Thymus (tissue), 11 donors: Measurements from ENCODE around the gene NECTIN1. TPM values are rescaled to one million over a fixed set of nuclear protein-coding genes. Genes with fewer than 3 reads are reported as not detected.

Source experiments
- DNase-seq, 9 donors: peaks; one replicate each; pipeline ENCODE4 v3.0.0-alpha.2; 2013; ENCODE audit warnings: low spot score in 9 of 9, low read depth in 6 of 9, missing footprints in 1 of 9
- H3K27ac ChIP-seq, 2 donors: one replicate each; pipeline ENCODE4 v1.5.1; 2013; ENCODE audit warnings: control low read depth in 1 of 2, low read depth in 1 of 2, low read length in 1 of 2, mild to moderate bottlenecking in 1 of 2, moderate library complexity in 1 of 2
- H3K27me3 ChIP-seq, 2 donors: one replicate each; pipeline ENCODE4 v1.5.1; 2013; ENCODE audit warnings: low read length in 1 of 2; ENCODE audit not compliant: control insufficient read depth in 2 of 2, insufficient read depth in 1 of 2
- H3K36me3 ChIP-seq, 2 donors: one replicate each; pipeline ENCODE4 v1.5.1; 2013; ENCODE audit warnings: low read length in 1 of 2, mild to moderate bottlenecking in 1 of 2, moderate library complexity in 1 of 2; ENCODE audit not compliant: control insufficient read depth in 2 of 2, insufficient read depth in 2 of 2
- H3K4me1 ChIP-seq, 2 donors: one replicate each; pipeline ENCODE4 v1.5.1; 2013; ENCODE audit warnings: low read length in 2 of 2; ENCODE audit not compliant: control insufficient read depth in 2 of 2, insufficient read depth in 2 of 2
- H3K4me3 ChIP-seq, 2 donors: one replicate each; pipeline ENCODE4 v1.5.1; 2013; ENCODE audit warnings: low read length in 2 of 2, control low read depth in 1 of 2, mild to moderate bottlenecking in 1 of 2
- H3K9me3 ChIP-seq, 2 donors: one replicate each; pipeline ENCODE4 v1.5.1; 2013; ENCODE audit warnings: low read length in 1 of 2, mild to moderate bottlenecking in 1 of 2; ENCODE audit not compliant: control insufficient read depth in 2 of 2, insufficient read depth in 1 of 2
- WGBS: extraction: QIAGEN DNeasy Blood & Tissue Kit; methylation state at CpG from one replicate; pipeline ENCODE4 v1.1.7; 2013; 5-methylcytosine and 5-hydroxymethylcytosine counted together
- polyA plus RNA-seq: library from polyadenylated mRNA; stranded (reverse); fragments of 200-250 nt; gene quantifications from one replicate; pipeline ENCODE4 v1.2.3, GENCODE V29; 2013
- total RNA-seq: library from RNA; stranded (reverse); fragments of 120-200 nt; gene quantifications from one replicate; pipeline ENCODE4 v1.2.4, GENCODE V29; 2013
- donor health status: healthy.

The NECTIN1 gene
- total and polyA plus RNA-seq, 2 donors: 6.5 to 11.7 TPM

GRCh38 chr11:119701591-119702549 lies 27.1 kb downstream of the NECTIN1 start:
- Histone ChIP-seq H3K27me3 (no peaks in the 10 kb centered on the region), H3K36me3 (no peaks in the 10 kb centered on the region), H3K27ac (no peak overlapping the region), H3K4me3 (no peak overlapping the region), H3K4me1 (peaks cover 0 to 30% of the 10 kb centered on the region in 2 donors), H3K9me3 (no peaks in the 10 kb centered on the region)
- WGBS: 94% methylated on average over 15 of the region's 15 CpGs
- no peak for DNase-seq

- 79% methylated on average over 13 of the region's 13 CpGs for WGBS
- no peak overlapping the region for H3K27ac ChIP-seq
- DNase-seq: peak in 1 of 9 donors; percentile 38
Measured at GRCh38 chr11:119700536-119701346, 28.3 kb downstream of the NECTIN1 start.

GRCh38 chr11:119700030-119700429 lies 29.0 kb downstream of the NECTIN1 start:
- Histone ChIP-seq H3K36me3 (no peaks in the 10 kb centered on the region), H3K27ac (no peak overlapping the region), H3K9me3 (no peaks in the 10 kb centered on the region), H3K27me3 (no peaks in the 10 kb centered on the region), H3K4me3 (no peak overlapping the region), H3K4me1 (peaks cover 0 to 38% of the 10 kb centered on the region in 2 donors)
- DNase-seq: no peak
- 98% methylated on average over 7 of the region's 7 CpGs for WGBS

More at GRCh38 chr11:119700536-119701346, 28.3 kb downstream of the NECTIN1 start:
- Histone ChIP-seq H3K27me3 (no peaks in the 10 kb centered on the region), H3K9me3 (no peaks in the 10 kb centered on the region), H3K4me1 (peaks cover 0 to 31% of the 10 kb centered on the region in 2 donors), H3K4me3 (no peak overlapping the region), H3K36me3 (no peaks in the 10 kb centered on the region)

GRCh38 chr11:119699227-119699626 lies 29.8 kb downstream of the NECTIN1 start:
- Histone ChIP-seq H3K4me3 (no peak overlapping the region), H3K27me3 (no peaks in the 10 kb centered on the region), H3K36me3 (no peaks in the 10 kb centered on the region), H3K4me1 (peaks cover 3 to 46% of the 10 kb centered on the region in 2 donors), H3K9me3 (no peaks in the 10 kb centered on the region), H3K27ac (peak overlapping the region in 1 of 2 donors; percentile 32)
- WGBS: 88% methylated on average over 13 of the region's 13 CpGs
- no peak for DNase-seq

- H3K27me3 ChIP-seq: no peaks in the 10 kb centered on the region
- no peak for DNase-seq
- no peaks in the 10 kb centered on the region for H3K9me3 ChIP-seq
- H3K4me1 ChIP-seq: peaks cover 16 to 60% of the 10 kb centered on the region in 2 donors
- WGBS: 47% methylated on average over 2 of the region's 2 CpGs
- H3K36me3 ChIP-seq: no peaks in the 10 kb centered on the region
- H3K27ac ChIP-seq: peak overlapping the region in 1 of 2 donors; percentile 26
- H3K4me3 ChIP-seq: no peak overlapping the region
Measured at GRCh38 chr11:119697882-119698281, 31.1 kb downstream of the NECTIN1 start.

GRCh38 chr11:119697445-119697844 lies 31.6 kb downstream of the NECTIN1 start:
- Histone ChIP-seq H3K36me3 (no peaks in the 10 kb centered on the region), H3K27me3 (no peaks in the 10 kb centered on the region), H3K9me3 (no peaks in the 10 kb centered on the region), H3K4me1 (peaks cover 20 to 64% of the 10 kb centered on the region in 2 donors), H3K27ac (peak overlapping the region in 1 of 2 donors; percentile 26), H3K4me3 (no peak overlapping the region)
- DNase-seq: no peak
- 91% methylated on average over 3 of the region's 3 CpGs for WGBS

- peak in 1 of 9 donors; percentile 48 for DNase-seq
- Histone ChIP-seq H3K27me3 (no peaks in the 10 kb centered on the region), H3K4me3 (no peak overlapping the region), H3K9me3 (no peaks in the 10 kb centered on the region), H3K36me3 (no peaks in the 10 kb centered on the region), H3K27ac (peak overlapping the region; percentile 22 to 60), H3K4me1 (peaks cover 21 to 72% of the 10 kb centered on the region in 2 donors)
- 88% methylated on average over 20 of the region's 20 CpGs for WGBS
Measured at GRCh38 chr11:119696378-119697222, 32.4 kb downstream of the NECTIN1 start.

GRCh38 chr11:119694334-119694733 lies 34.7 kb downstream of the NECTIN1 start:
- H3K27me3 ChIP-seq: no peaks in the 10 kb centered on the region
- H3K4me1 ChIP-seq: peaks cover 36 to 94% of the 10 kb centered on the region in 2 donors
- H3K9me3 ChIP-seq: no peaks in the 10 kb centered on the region
- no peak overlapping the region for H3K4me3 ChIP-seq
- peak in 1 of 9 donors; percentile 29 for DNase-seq
- no peaks in the 10 kb centered on the region for H3K36me3 ChIP-seq
- H3K27ac ChIP-seq: peak overlapping the region; percentile 71 to 72
- 45% methylated on average over 3 of the region's 3 CpGs for WGBS
